SK-N-MC (cell line): ENCODE data around the gene TLR1.

Experiments
- DNase-seq: peaks from one replicate; pipeline ENCODE4 v3.0.0-alpha.2; 2011; ENCODE audit warnings: low read depth, low spot score
- H3K27ac ChIP-seq: fragments of 200-600 bp; sonication (generic); 2 replicates; pipeline ENCODE4 v1.5.1; 2016; ENCODE audit warnings: mixed run types
- H3K36me3 ChIP-seq: fragments of 200-600 bp; sonication (generic); 2 replicates; pipeline ENCODE4 v1.6.1; 2017; ENCODE audit warnings: antibody characterized with exemption, low read length, mixed read lengths; ENCODE audit not compliant: insufficient read depth
- H3K4me3 ChIP-seq: fragments of 200-600 bp; sonication (generic); 2 replicates; pipeline ENCODE4 v1.5.1; 2016
- H3K9ac ChIP-seq: fragments of 200-600 bp; sonication (generic); 2 replicates; pipeline ENCODE4 v1.8.0; 2017; ENCODE audit warnings: mixed run types, mixed read lengths; ENCODE audit not compliant: insufficient read length
- H3K9me3 ChIP-seq: fragments of 200-600 bp; sonication (generic); 2 replicates; pipeline ENCODE4 v1.6.1; 2017; ENCODE audit warnings: low read depth, mild to moderate bottlenecking, antibody characterized with exemption, low read length, moderate library complexity, mixed read lengths
- EZH2 ChIP-seq: fragments of 200-600 bp; sonication (generic); IDR thresholded peaks from one replicate; pipeline ENCODE4 v1.6.1; 2017; ENCODE audit warnings: antibody characterized with exemption
- FOXP2 ChIP-seq: optimal IDR thresholded peaks from 2 replicates; pipeline ENCODE3; 2011; ENCODE audit warnings: mild to moderate bottlenecking, moderate library complexity; ENCODE audit not compliant: insufficient read depth; ENCODE audit errors: extremely low read length, control extremely low read depth
- POLR2AphosphoS5 ChIP-seq: IDR thresholded peaks from 2 replicates; pipeline ENCODE4 v1.6.1; 2012; ENCODE audit warnings: mild to moderate bottlenecking, low read depth, low read length, borderline replicate concordance

The TLR1 gene, protein sequence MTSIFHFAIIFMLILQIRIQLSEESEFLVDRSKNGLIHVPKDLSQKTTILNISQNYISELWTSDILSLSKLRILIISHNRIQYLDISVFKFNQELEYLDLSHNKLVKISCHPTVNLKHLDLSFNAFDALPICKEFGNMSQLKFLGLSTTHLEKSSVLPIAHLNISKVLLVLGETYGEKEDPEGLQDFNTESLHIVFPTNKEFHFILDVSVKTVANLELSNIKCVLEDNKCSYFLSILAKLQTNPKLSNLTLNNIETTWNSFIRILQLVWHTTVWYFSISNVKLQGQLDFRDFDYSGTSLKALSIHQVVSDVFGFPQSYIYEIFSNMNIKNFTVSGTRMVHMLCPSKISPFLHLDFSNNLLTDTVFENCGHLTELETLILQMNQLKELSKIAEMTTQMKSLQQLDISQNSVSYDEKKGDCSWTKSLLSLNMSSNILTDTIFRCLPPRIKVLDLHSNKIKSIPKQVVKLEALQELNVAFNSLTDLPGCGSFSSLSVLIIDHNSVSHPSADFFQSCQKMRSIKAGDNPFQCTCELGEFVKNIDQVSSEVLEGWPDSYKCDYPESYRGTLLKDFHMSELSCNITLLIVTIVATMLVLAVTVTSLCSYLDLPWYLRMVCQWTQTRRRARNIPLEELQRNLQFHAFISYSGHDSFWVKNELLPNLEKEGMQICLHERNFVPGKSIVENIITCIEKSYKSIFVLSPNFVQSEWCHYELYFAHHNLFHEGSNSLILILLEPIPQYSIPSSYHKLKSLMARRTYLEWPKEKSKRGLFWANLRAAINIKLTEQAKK

DNA sequence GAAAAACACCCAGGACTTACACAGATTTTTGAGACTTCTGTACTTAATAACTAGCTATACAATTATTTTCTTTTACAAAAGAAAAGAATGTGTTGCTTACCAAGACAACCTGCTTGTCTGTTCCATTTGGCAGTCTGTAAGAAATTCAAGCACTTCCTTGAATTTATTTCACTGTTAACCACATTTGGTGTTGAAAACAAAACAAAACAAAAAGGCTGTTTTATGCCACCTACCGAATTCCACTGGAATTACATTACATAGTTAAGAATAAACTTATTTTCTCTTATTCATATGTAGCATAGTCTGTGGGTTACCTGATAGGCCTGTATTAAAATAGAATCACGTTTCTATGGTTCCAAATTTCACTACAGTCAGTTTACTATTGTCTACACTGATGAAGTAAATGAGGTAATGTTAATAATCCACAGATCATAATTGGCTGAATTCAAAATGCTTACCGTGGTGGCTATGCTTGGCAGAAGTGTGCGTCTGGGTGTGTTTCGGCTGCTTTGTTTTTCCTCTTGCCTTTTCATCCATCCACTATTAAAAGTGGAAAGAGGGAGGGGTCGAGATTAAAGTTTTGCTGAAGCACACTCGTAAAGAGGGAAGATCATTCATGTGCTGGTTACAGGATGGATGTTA lies at the start of gene TLR1:
TLR1 (minus strand) TSS at position 138 of the 642 bp plus-strand sequence. CDS start 5,960 bp downstream, outside the sequence.
- H3K4me3 ChIP-seq, result no peak within 1 kb of the TSS
- TF ChIP-seq EZH2, result no peak
- TF ChIP-seq FOXP2, result no peak
- no peak for TF ChIP-seq POLR2AphosphoS5
- no peaks in the 10 kb centered on the region for H3K36me3 ChIP-seq
- no peak within 1 kb of the TSS for H3K9ac ChIP-seq
- no peaks in the 10 kb centered on the region for H3K9me3 ChIP-seq
- peak; percentile 42 for DNase-seq
- peak within 1 kb of the TSS; percentile 19; the same call in 1 of the 2 replicates for H3K27ac ChIP-seq

DNA sequence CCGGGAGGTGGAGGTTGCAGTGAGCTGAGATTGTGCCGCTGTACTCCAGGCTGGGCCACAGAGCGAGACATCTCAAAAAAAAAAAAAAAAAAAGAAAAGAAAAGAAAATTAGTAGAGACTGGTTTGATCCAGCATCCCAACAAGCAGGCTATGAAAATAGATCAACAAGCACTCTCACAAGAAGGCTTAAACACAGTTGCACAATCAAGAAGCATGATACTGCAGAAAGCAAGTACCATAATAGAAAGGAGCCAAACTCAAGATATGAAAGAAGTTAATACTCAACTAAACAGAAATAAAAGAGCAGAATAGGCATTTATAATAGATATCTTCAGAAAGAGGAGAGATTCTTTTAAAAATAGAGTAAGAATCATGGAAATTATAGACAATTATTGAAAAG lies 41.4 kb upstream of the TLR1 start:
- no peak for DNase-seq
- no peaks in the 10 kb centered on the region for H3K9me3 ChIP-seq
- H3K9ac ChIP-seq, result no peak overlapping the region
- no peak overlapping the region for H3K4me3 ChIP-seq
- no peaks in the 10 kb centered on the region for H3K36me3 ChIP-seq
- no peak overlapping the region for H3K27ac ChIP-seq
- TF ChIP-seq FOXP2 (no peak), POLR2AphosphoS5 (no peak), EZH2 (no peak)

DNA sequence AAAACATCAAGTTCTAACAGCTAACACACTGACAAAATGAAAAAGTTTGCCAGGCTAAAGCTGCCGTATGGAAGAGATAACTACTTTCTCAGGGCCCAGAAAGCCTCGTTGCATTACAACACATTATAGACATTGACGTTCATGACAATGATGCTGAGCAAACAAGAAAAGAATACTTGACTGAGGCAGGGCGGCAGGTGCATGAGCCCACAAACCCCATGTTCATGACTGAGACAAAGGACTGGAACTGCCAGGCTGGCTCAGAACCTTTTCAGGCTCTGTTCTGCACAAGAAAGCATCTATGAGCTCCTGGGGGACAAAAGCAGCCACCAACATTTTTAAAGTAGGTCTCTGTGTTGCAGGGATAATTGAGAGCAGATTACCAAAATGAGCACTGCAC lies 38.4 kb upstream of the TLR1 start:
- Histone ChIP-seq H3K36me3 (no peaks in the 10 kb centered on the region), H3K9ac (no peak overlapping the region), H3K4me3 (no peak overlapping the region), H3K9me3 (no peaks in the 10 kb centered on the region), H3K27ac (no peak overlapping the region)
- no peak for TF ChIP-seq FOXP2
- TF ChIP-seq POLR2AphosphoS5, result no peak
- TF ChIP-seq EZH2, result no peak
- DNase-seq, result no peak

DNA sequence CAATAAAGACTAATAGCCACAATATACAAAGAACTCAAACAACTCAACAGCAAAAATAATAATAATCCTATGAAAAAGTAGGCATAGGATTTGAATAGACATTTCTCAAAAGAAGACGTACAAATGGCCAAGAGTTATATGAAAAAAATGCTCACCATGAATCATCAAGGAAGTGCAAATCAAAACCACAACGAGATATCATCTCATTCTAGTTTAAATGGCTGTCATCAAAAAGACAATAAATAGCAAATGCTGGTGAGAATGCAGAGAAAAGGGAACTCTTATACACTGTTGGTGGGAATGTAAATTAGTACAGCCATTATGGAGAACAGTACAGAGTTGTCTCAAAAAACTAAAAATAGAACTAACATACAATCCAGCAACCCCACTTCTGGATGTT lies 33.3 kb upstream of the TLR1 start:
- DNase-seq, result no peak
- Histone ChIP-seq H3K9ac (no peak overlapping the region), H3K27ac (no peak overlapping the region), H3K9me3 (no peaks in the 10 kb centered on the region), H3K4me3 (no peak overlapping the region), H3K36me3 (no peaks in the 10 kb centered on the region)
- TF ChIP-seq EZH2, result no peak
- no peak for TF ChIP-seq POLR2AphosphoS5
- TF ChIP-seq FOXP2, result no peak

DNA sequence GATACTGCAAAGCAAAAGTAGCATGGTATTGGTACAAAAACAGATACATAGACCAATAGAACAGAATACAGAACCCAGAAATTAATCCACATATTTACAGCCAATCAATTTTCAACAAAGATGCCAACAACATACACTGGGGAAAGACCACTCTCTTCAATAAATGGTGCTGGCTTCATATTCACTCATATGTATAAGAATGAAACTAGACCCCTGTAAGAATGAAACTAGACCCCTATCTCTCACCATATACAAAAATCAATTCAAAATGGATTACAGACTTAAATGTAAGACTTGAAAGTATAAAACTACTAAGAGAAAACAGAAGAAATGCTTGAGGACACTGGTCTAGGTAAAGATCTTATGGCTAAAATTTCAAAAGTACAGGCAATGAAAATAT lies 32.7 kb upstream of the TLR1 start:
- Histone ChIP-seq H3K9me3 (no peaks in the 10 kb centered on the region), H3K27ac (no peak overlapping the region), H3K4me3 (no peak overlapping the region), H3K9ac (no peak overlapping the region), H3K36me3 (no peaks in the 10 kb centered on the region)
- TF ChIP-seq FOXP2 (no peak), POLR2AphosphoS5 (no peak), EZH2 (no peak)
- DNase-seq, result no peak

DNA sequence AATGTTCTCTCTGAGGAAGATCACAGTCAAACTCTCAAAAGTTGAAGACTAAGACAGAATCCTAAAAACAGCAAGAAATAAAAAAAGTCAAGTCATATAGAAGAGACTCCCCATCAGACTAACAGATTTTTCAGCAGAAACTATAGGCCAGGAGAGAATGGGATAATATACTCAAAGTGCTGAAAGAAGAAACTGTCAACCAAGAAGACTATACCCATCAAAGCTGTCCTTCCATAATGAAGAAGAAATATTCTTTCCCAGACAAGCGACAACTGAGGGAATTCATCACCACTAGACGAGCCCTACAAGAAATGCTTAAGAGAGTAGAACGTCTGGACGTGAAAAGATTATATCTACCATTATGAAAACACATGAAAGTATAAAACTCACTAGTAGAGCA lies 30.0 kb upstream of the TLR1 start:
- no peak overlapping the region for H3K27ac ChIP-seq
- H3K9ac ChIP-seq, result no peak overlapping the region
- H3K9me3 ChIP-seq, result no peaks in the 10 kb centered on the region
- no peak for DNase-seq
- no peak overlapping the region for H3K4me3 ChIP-seq
- H3K36me3 ChIP-seq, result no peaks in the 10 kb centered on the region
- TF ChIP-seq FOXP2 (no peak), POLR2AphosphoS5 (no peak), EZH2 (no peak)

DNA sequence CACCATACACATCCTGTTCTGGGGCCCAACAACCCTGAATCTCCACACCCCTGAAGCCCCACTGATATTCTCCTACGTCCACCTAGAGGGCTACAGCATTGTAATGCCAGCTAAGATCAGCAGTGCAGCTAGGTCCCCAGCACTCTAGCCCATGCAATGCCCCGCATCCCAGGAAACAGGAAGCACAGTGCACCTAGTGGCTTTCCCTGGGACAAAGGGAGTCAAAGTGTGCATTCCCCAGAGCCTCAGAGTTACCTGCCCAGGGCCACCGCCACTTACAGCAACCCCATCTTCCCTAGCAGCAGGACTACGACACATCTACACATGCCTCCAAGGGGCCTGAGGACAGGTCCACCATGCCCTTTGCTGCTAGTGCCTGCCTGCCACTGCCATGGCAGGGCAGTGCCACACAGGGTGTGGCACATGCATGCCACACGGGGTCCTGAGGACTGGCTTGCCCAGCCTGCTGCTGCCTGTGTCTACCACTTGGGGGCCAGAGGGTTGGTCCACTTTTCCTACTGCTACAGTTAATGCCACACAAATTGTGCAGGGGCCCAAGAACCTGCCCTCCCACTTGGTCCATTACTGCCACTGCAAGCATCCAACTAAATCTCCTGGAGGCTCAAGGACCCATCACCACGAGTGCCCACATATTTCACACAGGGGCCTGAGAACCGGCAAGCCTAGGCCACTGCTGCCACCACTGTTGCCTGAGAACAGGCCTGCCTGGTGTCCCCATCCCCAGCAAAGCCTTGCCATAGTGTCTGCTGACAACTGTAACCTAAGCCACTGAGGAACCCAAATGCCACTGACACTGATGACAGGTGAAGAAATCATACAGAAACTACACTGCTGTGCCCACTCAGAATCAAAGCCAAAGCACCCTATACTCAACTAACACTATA lies 28.3 kb upstream of the TLR1 start:
- no peak overlapping the region for H3K4me3 ChIP-seq
- no peak for DNase-seq
- H3K9ac ChIP-seq, result no peak overlapping the region
- H3K36me3 ChIP-seq, result no peaks in the 10 kb centered on the region
- no peaks in the 10 kb centered on the region for H3K9me3 ChIP-seq
- H3K27ac ChIP-seq, result no peak overlapping the region
- TF ChIP-seq EZH2, result no peak

DNA sequence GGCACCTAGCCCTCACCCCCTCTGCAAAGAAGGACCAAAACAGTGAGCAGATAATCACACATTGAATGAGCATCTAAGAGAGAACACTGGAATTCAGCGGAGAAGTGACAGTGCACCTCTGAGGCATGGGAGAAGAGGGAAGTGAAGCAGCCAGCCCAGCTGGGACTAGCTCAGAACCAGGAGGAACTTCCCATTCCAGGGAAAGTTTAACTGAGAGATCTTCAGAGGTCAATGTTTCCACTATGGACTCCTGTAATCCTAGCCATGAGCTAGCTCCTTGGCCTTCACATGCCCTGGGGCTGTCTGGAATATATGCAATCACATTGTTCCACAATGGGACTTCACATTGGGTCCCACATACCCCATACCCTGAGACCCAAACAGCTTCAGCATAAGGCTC lies 27.6 kb upstream of the TLR1 start:
- H3K9ac ChIP-seq, result no peak overlapping the region
- no peak for TF ChIP-seq FOXP2
- TF ChIP-seq EZH2, result no peak
- no peaks in the 10 kb centered on the region for H3K9me3 ChIP-seq
- H3K4me3 ChIP-seq, result no peak overlapping the region
- DNase-seq, result no peak
- no peaks in the 10 kb centered on the region for H3K36me3 ChIP-seq
- H3K27ac ChIP-seq, result no peak overlapping the region
